Measurements from ENCODE around the gene HYCC2.

- TF ChIP-seq CTCF (IDR thresholded peaks at IDR 0.05) (no peak), EZH2 (IDR thresholded peaks at IDR 0.05; ENCODE audit: borderline replicate concordance, insufficient read depth, low read depth, low read length, poor library complexity, severe bottlenecking) (no peak)
These were observed 44.9 kb upstream of the HYCC2 start, which contains the start of gene CFLAR for GRCh38 chr2:201116115-201116958.

All from B cell (primary cell).